OCI-LY7 (cell line): ENCODE results near the gene PVALEF. TPM values are rescaled to one million over a fixed set of nuclear protein-coding genes. Genes with fewer than 3 reads are reported as not detected.

ENCODE experiments used
- BruUV-seq: library from RNA; stranded (reverse); fragments of 400-500 nt; replicated peaks from 2 replicates; lab custom pipeline; 2021; lab: Mats Ljungman, UMichigan
- CTCF ChIA-PET: fragments of 300-600 bp; sonication (Branson Sonifier 250); formaldehyde crosslinking; loops from one replicate; lab custom pipeline; 2022; ENCODE audit warnings: antibody characterized with exemption; ENCODE audit not compliant: unreplicated experiment; lab: Charles Lee
- POLR2A ChIA-PET: fragments of 300-600 bp; sonication (Branson Sonifier 250); formaldehyde crosslinking; loops from one replicate; lab custom pipeline; 2022; ENCODE audit warnings: antibody characterized with exemption; lab: Charles Lee
- DNase-seq: peaks from one replicate; pipeline ENCODE4 v3.0.0-alpha.2; 2015; ENCODE audit warnings: low spot score
- H2AFZ ChIP-seq: fragments of 200-600 bp; sonication (generic), shearing (Covaris generic); 2 replicates; pipeline ENCODE4 v1.6.1; 2014; ENCODE audit warnings: mild to moderate bottlenecking, antibody characterized with exemption, low read length, moderate library complexity
- H3K27ac ChIP-seq: fragments of 200-600 bp; sonication (generic); 2 replicates; pipeline ENCODE4 v1.5.1; 2014; ENCODE audit warnings: mixed run types, low read depth, mild to moderate bottlenecking, moderate library complexity, low read length, inconsistent platforms; ENCODE audit not compliant: poor library complexity, severe bottlenecking
- H3K36me3 ChIP-seq: fragments of 200-600 bp; sonication (generic); 2 replicates; pipeline ENCODE4 v1.6.1; 2014; ENCODE audit warnings: mild to moderate bottlenecking, antibody characterized with exemption, low read length, moderate library complexity, mixed read lengths; ENCODE audit not compliant: insufficient read depth
- H3K4me1 ChIP-seq: fragments of 200-600 bp; sonication (generic); 2 replicates; pipeline ENCODE4 v1.5.1; 2014; ENCODE audit warnings: mild to moderate bottlenecking, low read length; ENCODE audit not compliant: insufficient read depth, poor library complexity, severe bottlenecking
- H3K4me2 ChIP-seq: fragments of 200-600 bp; sonication (generic); 2 replicates; pipeline ENCODE4 v1.6.1; 2014; ENCODE audit warnings: mild to moderate bottlenecking, low read length
- H3K4me3 ChIP-seq: fragments of 200-600 bp; sonication (generic); 2 replicates; pipeline ENCODE4 v1.5.1; 2014; ENCODE audit warnings: mild to moderate bottlenecking, low read depth, low read length; ENCODE audit not compliant: poor library complexity, severe bottlenecking
- H3K79me2 ChIP-seq: fragments of 200-600 bp; sonication (generic); 2 replicates; pipeline ENCODE4 v1.6.1; 2016; ENCODE audit warnings: low read depth, mild to moderate bottlenecking, low read length, moderate library complexity, mixed read lengths; ENCODE audit not compliant: insufficient read depth
- H3K9me2 ChIP-seq: fragments of 200-600 bp; sonication (generic); 2 replicates; pipeline ENCODE4 v1.6.1; 2016; ENCODE audit warnings: mild to moderate bottlenecking, low read length, mixed read lengths; ENCODE audit not compliant: insufficient read depth
- H3K9me3 ChIP-seq: fragments of 200-600 bp; sonication (generic); 2 replicates; pipeline ENCODE4 v1.6.1; 2014; ENCODE audit warnings: mild to moderate bottlenecking, mixed run types, low read length, mixed read lengths
- H4K20me1 ChIP-seq: fragments of 200-600 bp; sonication (generic); 2 replicates; pipeline ENCODE4 v1.6.1; 2014; ENCODE audit warnings: mild to moderate bottlenecking, antibody characterized with exemption, low read length, moderate library complexity, mixed read lengths; ENCODE audit not compliant: insufficient read depth
- CTCF ChIP-seq: fragments of 200-600 bp; sonication (generic); conservative IDR thresholded peaks from 2 replicates; pipeline ENCODE4 v1.5.1; 2014; ENCODE audit warnings: mild to moderate bottlenecking, antibody characterized with exemption, low read length, moderate library complexity, mixed read lengths
- EZH2phosphoT487 ChIP-seq: fragments of 200-600 bp; sonication (generic); IDR thresholded peaks from 2 replicates; pipeline ENCODE4 v1.6.1; 2018; ENCODE audit warnings: low read depth, borderline replicate concordance, mild to moderate bottlenecking, mixed run types, antibody characterized with exemption, low read length, moderate library complexity, mixed read lengths
- intact Hi-C: fragments of 100-400 bp; cut with micrococcal nuclease; formaldehyde crosslinking; loops from one replicate; pipeline ENCODE4 v1.10.0; 2022; ENCODE audit not compliant: unreplicated experiment
- total RNA-seq, 2 experiments: library from RNA; depleted of rRNA in 1 of 2; stranded (reverse); fragments of >200 nt in 1 of 2; shearing (Covaris generic) in 1 of 2; gene quantifications; 2 replicates each; pipeline ENCODE4 v1.2.3, GENCODE V29; 2014 to 2022

PVALEF gene
- total RNA-seq, 2 experiments from 2014 or later: not detected

GRCh38 chr17:81164371-81165245 is 699 bp upstream of the PVALEF start:
- TF ChIP-seq EZH2phosphoT487: no peak
- TF ChIP-seq CTCF: no peak
- H3K79me2 ChIP-seq: no peaks in the 10 kb centered on the region
- ChIA-PET POLR2A (no interaction called here), CTCF (no interaction called here)
- no peak overlapping the region for H2AFZ ChIP-seq
- H3K27ac ChIP-seq: no peak overlapping the region
- H3K9me2 ChIP-seq: no peaks in the 10 kb centered on the region
- no peaks in the 10 kb centered on the region for H4K20me1 ChIP-seq
- intact Hi-C loops: no loop called here
- no peak overlapping the region for H3K4me2 ChIP-seq
- no peaks in the 10 kb centered on the region for H3K36me3 ChIP-seq
- BruUV-seq: no TSS peak
- no peaks in the 10 kb centered on the region for H3K4me1 ChIP-seq
- DNase-seq: no peak
- H3K9me3 ChIP-seq: no peaks in the 10 kb centered on the region
- H3K4me3 ChIP-seq: no peak overlapping the region

- H3K79me2 ChIP-seq: no peaks in the 10 kb centered on the region
- no peak within 1 kb of the TSS for H3K4me3 ChIP-seq
- no peak within 1 kb of the TSS for H3K27ac ChIP-seq
- H3K4me1 ChIP-seq: no peaks in the 10 kb centered on the region
- no peaks in the 10 kb centered on the region for H3K36me3 ChIP-seq
- intact Hi-C loops: no loop called here
- H3K9me2 ChIP-seq: no peaks in the 10 kb centered on the region
- no peak for DNase-seq
- TF ChIP-seq CTCF: no peak
- no peak for TF ChIP-seq EZH2phosphoT487
- ChIA-PET CTCF (no interaction called here), POLR2A (no interaction called here)
- no peaks in the 10 kb centered on the region for H3K9me3 ChIP-seq
- H2AFZ ChIP-seq: no peak within 1 kb of the TSS
- H3K4me2 ChIP-seq: no peak within 1 kb of the TSS
- no peaks in the 10 kb centered on the region for H4K20me1 ChIP-seq
- BruUV-seq: no TSS peak
Observed at GRCh38 chr17:81166033-81166492, 756 bp downstream of the PVALEF start, which contains the start of gene AATK. Gene AATK (minus strand): TSS chr17:81166221. CDS start chr17:81165992, 229 bp downstream.

GRCh38 chr17:81167194-81167524 is 1.9 kb downstream of the PVALEF start:
- H3K4me3 ChIP-seq: no peak overlapping the region
- no peak overlapping the region for H3K27ac ChIP-seq
- no peak overlapping the region for H2AFZ ChIP-seq
- DNase-seq: no peak
- H3K4me1 ChIP-seq: no peaks in the 10 kb centered on the region
- H3K9me3 ChIP-seq: no peaks in the 10 kb centered on the region
- BruUV-seq: no TSS peak
- no peaks in the 10 kb centered on the region for H3K36me3 ChIP-seq
- H3K9me2 ChIP-seq: no peaks in the 10 kb centered on the region
- no peak overlapping the region for H3K4me2 ChIP-seq
- ChIA-PET CTCF (no interaction called here), POLR2A (no interaction called here)
- no peaks in the 10 kb centered on the region for H4K20me1 ChIP-seq
- TF ChIP-seq CTCF: no peak
- no peak for TF ChIP-seq EZH2phosphoT487
- intact Hi-C loops: no loop called here
- H3K79me2 ChIP-seq: no peaks in the 10 kb centered on the region
